HG02571 (cell line): Measurements from ENCODE around the gene MYO18B.

Experiments
- ATAC-seq: cut with Tn5 transposase; IDR thresholded peaks from one replicate; pipeline ENCODE4 v1.9.1; 2021; ENCODE audit warnings: mild to moderate bottlenecking, moderate library complexity; ENCODE audit not compliant: unreplicated experiment

MYO18B gene

DNA sequence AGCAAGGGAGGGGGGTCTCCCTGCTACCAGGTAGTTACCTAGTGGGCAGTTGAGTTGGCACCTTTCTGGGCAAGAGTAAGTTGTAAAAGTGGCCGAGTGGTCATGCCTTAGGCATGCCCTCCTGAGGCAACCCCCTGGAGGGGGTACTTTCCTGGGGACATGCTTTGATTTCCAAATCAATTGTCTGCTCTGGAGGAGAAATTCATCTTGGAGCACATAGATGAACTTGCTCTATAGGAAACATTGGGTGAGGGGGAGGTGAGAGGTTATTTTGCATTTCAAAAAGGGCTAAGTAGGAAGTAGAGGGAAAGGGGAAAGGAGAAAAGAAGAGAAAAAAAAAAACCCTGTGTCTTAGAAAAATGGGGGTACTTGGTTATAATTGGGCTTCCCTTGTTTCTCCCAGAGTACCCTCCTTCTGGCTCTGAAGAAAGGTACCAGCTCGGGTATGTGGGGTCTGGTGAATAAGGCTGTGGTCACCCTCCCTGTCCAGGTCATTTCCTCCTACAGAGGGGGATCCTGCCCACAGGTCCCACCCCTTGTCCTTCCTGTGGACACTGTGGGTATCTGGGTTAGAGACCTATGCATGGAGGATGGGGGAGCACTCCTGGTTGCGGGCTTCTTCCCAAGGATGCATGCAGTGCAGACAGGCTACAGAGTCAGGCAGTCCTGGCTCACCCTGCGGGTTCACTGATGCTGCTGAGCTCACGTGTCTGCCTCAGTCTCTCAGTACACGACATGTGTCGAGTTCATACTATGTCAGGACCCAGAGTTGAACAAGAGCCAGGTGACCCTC lies 193.5 kb downstream of the MYO18B start:
- no peak for ATAC-seq

DNA sequence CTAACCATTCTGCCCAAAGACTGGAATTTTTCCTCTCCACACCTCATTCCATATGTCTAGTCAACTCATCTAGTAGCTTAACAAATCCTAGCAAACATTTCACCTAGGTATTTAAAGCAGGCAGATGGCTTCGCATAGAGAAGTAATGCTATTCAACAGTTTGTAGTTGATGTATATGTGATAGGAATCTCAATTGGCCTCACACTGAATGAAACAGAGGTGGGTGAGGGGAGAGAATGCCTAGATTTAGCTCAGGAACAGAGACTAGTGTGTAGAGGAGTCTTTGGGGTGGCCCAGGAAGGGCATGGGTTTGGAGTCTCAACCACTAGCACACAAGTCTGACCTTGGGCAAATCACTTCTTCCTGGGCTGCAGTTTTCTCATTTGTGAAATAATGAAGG lies 196.2 kb downstream of the MYO18B start:
- no peak for ATAC-seq

DNA sequence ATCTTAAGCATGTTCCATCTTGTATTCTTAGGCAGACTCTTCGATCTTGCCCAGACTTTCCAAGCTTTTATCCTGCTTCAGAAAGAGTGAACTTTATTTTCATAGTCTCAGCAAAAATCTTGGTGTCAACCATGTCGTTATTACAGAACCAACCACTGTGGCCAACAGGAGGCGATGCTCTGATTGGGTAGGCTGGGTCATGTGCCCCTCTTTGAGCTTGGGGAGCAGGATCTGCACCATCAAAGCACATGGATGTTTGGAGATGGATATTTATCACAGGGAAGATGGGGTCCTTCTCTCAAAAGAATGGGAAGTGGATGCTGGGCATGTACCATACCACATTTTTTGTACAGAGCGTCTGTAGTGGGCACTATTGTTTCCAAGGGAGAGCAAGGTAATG lies 197.4 kb downstream of the MYO18B start:
- ATAC-seq: no peak

DNA sequence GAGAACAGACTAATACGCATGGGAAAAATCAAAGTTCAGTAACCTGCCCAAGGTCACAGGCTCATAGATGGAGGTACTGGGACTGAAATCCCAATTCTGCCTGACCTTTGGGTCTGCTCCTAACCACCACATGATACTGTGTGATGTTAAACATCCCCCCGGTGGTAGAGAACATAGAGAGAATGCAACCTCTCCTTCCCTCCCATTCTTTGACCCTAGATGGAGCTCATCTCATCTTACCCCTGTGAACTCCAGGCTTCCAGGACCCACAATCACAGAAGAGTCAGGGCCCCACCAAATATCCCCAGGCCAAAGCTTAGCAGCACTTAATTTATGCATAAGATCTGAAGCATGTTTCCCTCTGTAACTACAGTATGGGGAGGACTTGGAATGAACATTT lies 198.5 kb downstream of the MYO18B start:
- ATAC-seq: no peak

DNA sequence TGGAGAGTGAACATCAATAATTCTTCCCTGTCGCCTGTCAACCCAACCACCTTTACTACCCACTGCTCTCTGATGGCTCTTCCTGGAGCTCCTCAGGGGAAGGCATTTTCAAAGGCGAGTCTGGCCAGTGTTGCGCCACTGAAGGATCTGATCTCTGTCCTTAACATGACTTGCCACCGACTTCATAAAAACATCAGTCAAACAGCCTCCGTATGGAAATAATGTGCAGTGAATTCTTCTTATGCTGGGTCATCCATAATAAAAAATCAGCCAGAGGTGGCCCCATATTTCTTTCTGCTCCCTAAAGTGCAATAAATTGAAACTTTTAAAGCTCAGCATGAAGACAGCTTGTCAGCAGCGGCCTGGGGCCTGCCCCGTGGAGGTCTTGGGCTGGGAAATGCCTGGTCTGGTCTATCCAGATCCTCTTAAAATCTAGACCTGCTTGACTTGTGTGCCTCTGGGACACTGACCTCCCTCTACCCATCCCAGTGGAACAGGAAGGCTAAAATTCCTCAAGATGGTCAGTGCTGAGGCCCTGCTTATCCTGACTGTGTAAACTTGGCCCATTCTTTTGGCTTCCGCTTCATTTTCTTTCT lies 199.5 kb downstream of the MYO18B start:
- ATAC-seq: no peak

DNA sequence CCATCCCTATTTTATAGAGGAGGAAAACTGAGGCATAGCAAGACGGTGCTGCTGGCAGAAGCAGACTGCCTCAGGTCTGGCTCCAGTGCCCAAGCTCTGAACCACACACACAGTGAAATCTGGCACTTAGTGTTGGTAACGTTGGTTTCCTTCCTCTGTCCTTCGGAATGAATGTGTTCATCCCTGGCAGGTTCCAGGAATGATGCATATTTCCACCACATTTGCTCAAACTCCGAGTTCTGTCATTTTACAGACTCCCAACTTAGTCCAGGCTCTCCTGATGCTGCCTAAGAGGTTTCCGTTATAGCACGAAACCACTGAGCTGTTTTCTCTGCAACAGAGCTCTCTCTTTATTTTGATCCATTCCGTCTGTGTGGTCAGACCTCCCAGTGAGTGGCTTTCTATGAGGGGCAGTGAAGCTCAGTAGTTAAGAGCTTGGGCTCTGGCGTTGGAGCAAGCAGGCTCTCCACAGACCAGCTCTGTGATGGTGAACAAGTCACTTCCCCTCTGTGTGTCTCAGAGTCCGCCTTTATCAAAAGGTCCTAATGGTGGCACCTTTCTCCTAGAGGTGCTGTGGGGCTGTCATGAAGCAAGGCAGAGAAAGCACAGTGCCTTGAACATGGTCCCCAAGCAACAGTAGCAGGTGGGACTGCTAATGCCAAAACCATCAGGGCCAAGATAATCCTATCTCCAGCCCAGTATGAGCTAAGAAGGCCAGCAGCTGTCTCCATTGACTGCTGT lies 200.3 kb downstream of the MYO18B start:
- ATAC-seq: no peak

DNA sequence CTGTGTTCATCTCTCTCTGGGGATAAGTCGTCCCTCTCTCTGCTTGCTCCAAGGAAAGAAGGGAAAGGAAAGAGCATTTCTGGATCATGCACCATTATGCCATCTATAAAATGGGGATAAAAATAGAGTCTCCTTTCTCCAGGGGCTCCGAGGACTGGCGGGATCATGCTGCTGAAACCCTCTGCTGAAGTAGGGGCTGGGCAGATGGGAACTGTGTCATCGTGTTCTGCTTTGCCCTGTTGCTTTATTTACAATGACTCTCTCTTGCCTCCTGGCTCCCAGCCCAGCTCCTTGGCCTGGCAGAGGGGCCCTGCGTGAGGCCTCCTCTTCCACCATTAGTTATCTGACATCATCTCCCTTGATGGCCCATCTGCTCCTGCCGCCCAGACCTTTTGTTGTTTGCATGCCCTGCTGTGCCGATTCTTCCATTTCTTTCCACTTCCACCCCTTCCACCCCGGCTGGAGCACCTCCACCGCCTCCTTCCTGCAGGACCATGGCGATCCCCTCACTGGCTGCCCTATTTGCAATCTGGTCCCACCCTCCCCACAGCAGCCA lies 200.9 kb downstream of the MYO18B start:
- no peak for ATAC-seq

DNA sequence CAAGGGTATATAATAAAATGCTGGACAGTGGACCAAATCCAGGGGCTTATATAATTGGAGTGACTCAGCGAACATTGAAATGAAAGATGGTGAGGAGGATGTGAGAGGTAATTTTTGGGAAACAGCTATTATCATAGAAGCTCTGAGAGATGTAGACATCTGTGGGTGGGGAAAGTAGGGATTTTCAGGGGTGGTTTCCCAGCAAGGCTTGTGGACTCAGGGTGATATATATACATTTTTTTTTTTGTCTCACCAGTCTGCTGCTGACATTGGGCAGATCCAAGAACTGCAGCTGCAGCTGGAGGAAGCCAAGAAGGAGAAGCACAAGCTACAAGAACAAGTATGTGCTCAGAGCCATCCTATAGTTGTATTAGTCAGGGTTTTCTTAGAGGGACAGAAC lies 208.1 kb downstream of the MYO18B start:
- no peak for ATAC-seq

DNA sequence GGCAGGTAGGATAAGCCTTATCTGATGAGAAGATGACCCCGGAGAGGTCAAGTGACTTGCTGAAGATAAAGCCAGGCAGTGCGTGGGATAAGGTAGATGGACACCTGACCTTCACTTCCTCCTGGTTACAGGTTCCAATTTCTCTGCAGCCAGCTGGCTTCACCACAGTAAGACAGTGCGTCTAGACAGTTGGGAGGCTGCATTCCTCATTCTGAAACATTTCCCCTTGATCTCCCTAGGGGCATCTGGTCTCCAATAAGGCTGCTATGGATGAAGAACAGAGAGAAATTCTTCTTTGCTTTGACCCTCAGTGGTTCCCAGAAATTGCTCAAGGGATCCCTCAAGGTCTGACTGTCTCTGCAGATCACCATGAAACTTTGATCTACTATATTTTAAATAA lies 211.3 kb downstream of the MYO18B start:
- no peak for ATAC-seq

DNA sequence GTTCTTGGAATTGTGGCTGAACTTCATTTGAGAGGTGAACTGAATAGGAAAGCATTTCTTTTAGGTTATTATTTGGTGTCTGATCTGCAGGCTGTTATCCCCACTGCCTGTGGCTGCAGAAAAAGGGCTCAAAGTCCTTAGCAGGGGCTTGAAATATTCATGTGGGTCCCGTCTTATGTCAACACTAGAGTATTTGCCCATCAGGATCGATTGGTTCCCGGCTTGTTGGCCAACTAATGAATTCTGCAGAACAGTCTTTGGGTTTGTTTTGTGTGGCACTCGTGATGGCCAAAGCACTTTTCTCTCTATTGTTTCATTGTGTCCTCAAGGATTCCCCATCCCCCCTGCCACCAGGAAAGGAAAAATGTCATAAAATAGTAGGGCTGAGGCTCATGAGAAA lies 211.9 kb downstream of the MYO18B start:
- ATAC-seq: no peak

DNA sequence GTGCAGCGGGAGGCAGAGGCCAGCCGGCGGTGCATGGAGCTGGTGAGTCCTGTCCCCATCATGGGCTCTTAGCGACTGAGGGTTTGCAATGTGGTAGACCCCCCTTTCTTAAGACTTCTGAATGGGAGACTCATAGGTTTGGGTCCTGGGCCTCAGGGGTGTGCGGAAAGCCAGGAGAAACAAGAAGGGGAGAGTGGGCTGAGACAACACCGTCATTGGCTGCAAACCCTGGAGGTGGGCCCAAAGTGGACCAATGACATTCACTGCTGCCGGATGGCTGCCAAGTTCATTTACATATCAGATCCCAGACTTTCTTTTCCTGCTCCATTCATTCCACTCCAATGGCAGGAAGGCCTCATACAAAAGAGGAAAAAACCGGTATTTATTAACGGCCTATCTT lies 213.3 kb downstream of the MYO18B start:
- no peak for ATAC-seq

DNA sequence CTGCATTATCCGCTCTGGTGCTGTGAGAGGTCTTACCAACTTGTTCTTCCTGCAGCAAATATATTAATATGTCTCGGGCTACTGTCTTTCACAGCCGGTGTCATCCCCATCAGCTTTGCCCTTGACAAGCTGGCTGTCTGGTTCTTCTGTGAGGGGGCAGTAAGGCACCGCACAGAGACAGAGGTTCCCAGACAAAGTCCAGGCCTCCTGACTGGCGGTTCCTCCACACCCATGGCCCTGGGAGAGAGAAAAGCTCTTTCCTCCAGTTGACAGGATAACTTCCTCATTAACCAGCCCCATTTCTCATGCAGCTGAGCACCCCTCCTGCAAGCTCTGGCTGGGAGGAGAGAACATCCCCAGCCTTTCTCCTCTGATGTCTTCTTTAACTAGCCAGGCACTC lies 214.8 kb downstream of the MYO18B start:
- no peak for ATAC-seq

DNA sequence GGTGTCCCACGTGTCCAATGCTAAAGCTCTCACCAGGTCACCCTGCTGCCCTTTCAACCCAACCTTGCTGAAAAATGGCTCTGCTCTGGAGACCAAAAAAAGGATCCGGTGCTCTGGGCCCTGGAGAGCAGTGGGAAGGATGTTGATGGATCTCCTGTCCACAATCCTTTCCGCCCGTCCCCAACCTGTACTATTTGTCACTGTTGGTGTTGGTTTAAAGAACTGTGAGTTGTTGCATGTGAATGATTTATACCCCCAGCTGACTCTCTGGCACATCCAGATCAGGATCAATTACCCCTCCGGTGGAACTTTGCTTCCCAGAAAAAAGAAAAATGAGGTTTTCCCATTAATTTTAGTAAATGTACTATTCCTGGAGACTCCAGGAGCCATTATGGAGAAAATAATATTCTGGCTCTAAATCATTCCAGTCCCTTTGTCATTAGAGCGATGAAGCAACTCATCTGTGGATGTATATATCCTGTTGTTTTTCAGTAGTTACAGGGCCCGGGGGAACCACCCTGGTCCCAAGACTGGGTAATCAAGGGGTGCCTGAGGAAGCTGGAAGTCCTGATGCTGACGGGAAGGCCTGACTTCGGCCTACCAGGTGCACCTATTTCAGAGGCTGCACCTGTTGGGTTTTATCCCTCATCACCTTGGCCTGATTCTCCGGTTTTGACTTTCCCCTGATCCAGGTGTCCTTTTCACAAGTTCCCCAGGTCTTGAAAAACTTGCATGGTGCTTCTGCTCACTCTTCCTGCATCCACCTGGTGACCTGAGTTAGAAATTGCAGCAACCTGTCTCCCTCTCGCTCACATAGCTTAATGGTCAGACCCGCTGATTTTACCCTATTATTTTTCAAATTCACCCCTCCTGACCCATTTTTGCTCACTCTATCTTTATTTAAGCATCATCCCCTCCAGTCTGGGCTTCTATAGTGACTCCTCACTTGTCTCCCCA lies 218.1 kb downstream of the MYO18B start:
- no peak for ATAC-seq

DNA sequence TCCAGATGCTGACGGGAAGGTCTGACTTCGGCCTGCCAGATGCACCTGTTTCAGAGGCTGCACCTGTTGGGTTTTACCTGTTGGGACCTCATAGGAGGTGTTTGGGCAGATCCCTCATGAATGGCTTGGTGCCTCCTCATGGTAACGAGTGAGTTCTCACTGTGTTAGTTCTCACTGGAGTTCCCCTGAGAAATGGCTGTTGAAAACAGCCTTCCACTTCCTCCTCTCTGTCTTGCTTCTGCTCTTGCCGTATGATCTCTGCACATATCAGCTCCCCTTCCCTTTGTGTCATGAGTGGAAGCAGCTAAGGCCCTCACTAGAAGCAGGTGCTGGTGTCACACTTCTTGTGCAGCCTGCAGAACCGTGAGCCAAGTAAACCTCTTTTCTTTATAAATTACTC lies 219.7 kb downstream of the MYO18B start:
- no peak for ATAC-seq

DNA sequence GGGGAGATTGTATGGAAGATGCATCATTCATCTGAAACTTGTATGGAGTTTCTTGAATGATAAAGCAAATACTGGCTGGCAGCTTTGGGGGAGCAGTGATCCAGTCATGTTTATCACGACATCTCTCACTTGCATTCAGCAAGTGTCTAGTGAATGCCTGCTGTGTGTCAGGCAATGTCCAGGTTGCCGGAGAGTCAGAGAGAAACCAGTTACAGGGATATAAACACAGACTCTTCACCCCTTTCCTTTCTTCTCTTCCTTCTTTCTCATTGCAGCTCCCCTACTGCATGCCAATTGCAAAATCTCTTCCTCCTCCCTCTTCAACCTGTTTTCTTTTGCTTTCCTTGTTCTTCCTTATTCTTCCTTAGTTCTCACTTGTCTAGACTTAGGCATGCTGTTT lies 220.7 kb downstream of the MYO18B start:
- no peak for ATAC-seq

DNA sequence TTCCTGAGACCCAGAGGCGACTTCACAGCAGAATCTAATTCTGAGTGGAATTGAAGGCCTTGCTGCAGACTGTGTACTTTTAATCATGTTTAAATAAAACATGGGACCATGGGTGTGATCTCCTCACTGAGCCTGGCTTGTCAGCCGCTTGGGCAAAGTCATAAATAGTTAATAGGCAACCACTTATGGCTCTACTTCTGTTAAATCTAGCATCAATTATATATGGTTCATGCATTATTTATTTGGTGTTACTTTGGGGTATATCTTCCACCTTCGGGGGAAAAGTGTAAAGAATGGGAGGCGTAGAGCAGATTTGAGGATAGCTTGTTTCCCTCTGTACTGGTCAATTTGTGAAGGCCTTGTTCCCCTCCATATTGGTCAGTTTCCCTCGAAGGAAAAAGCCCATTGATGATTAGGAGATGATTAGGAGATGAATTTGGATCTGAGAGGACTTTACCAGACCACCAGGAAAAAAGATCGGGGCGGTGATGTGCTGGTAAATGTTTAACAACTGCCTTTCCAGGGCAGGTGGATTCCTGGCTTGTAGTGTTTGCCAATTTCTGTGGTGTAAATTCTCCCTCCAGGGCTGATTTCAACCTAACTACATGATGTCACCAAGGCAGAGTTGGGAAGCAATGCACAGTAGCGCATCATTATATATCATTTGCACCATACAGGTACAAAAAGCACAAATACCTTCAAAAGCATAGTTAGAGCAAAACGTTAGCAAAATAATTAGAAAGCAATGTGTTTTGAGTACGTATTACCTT lies 223.2 kb downstream of the MYO18B start:
- ATAC-seq: no peak

DNA sequence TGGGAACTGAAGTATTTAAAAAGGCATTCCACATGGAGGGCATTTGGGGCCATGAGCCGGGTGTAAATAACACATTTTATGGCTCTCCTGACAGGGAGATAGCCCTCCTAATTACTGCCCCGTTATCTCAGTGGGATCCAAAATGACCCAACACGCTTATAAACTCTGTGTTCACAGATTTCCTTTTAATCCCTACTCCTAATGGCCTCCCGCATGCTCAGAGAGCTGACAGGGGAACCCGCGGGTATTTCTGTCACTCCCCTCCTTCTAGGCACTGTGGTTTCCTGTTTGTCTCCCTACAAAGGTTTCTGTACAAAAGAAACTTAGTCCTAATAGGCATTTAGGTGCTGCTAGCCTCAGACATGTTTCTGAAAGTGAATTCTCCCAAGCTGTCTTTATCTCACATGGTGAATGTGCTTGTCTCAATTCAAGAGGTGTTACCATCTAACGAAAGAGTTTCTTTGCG lies 224.5 kb downstream of the MYO18B start:
- ATAC-seq: no peak

DNA sequence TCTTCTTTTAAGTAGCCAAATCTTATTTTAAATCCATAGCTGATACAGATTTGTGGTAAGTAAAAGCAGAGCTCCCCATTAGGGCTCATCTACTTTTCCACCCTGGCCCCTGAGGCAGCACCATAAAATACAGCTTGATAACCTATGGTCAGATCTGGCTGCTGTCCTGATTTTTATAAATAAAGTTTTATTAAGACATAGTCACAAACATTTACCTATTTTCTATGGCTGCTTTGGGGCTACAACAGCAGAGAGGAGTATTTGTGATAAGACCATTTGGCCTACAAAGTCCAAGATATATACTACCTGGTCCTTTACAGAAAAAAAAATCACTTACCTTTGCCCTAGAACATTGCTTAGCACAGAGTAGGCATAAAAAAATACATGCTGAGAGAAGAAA lies 227.3 kb downstream of the MYO18B start:
- no peak for ATAC-seq

DNA sequence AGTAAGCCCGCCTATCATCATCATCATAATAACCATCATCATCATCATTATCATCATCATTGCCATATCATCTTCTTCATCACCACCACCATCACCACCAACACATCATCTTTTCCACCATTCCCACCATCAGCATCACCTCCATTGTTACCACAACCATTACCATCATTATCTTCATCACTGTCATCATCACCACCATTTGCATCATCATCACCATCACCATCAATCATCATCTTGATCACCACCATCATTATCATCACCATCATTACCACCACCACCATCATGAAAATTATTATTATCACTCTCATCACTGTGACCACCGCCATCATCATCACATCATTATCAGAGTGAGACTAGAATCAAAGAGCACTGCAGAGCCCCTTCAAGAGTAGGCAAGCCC lies 227.9 kb downstream of the MYO18B start:
- no peak for ATAC-seq

DNA sequence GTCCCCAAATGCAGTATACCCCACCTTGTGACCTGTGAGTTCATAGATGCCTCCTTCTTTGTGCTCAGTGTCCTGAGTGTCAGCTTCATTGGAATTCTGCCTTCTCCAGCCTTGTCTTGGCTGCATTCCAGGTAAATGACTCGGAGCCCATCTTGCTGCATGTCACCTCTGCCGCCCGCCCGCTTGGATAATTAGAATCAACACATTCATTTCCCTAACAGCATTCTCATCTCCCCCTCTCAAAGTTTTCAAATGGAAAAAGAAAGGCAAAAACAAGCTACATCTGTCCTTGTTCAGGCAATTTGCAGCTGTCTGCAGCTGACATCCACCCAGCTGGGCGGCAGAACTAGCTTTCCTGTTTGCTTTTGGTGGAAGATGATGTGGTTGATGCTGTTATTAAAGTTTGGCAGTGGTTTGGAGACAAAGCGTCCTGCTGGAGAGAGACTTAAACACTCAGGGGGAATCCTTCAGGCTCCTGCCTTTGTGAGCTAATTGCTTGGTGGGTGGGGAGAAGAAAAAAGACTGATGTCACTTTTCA lies 228.5 kb downstream of the MYO18B start:
- no peak for ATAC-seq
